OCI-LY7 (cell line): ENCODE results near the gene CD247.

Experiments
- CTCF ChIP-seq: fragments of 200-600 bp; sonication (generic); conservative IDR thresholded peaks from 2 replicates; pipeline ENCODE4 v1.5.1; 2014; ENCODE audit warnings: mild to moderate bottlenecking, antibody characterized with exemption, low read length, moderate library complexity, mixed read lengths
- EZH2phosphoT487 ChIP-seq: fragments of 200-600 bp; sonication (generic); IDR thresholded peaks from 2 replicates; pipeline ENCODE4 v1.6.1; 2018; ENCODE audit warnings: low read depth, borderline replicate concordance, mild to moderate bottlenecking, mixed run types, antibody characterized with exemption, low read length, moderate library complexity, mixed read lengths

DNA sequence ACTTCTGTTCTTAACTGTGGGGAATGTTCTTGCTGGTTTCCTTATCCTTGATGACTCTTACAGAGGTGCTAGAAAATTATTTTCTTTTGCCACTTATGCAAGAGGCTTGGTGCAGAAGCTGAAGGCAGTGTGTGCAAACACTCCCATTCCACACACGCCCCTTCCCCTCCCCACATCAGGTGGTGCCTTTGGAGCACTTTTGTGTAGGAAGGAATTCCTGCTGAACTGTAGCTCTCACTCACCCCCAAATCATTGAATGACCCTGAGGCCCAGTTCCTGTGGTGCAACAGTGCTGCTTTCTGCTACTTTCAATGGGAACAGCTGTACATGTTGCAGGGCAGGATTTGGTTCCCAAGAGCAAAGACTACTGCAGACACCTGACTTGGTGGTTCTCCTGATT is 101.8 kb downstream of the CD247 start:
- TF ChIP-seq CTCF (no peak), EZH2phosphoT487 (no peak)
